Type B pancreatic cell (in vitro differentiated cells): ENCODE data around the gene HS3ST1. TPM values are rescaled to one million over a fixed set of nuclear protein-coding genes. Genes with fewer than 3 reads are reported as not detected.
A peak's percentile ranks its signal among the peaks of the same experiment; 100 is the strongest.

Source experiments
- DNase-seq: peaks from one replicate; pipeline ENCODE4 v3.0.0; 2021; ENCODE audit warnings: mixed read lengths; ENCODE audit not compliant: unreplicated experiment; ENCODE audit errors: extremely low spot score
- H3K27ac Mint-ChIP-seq: 2 replicates; pipeline ENCODE4 v1.8.0; 2021; ENCODE audit warnings: mild to moderate bottlenecking, mixed read lengths
- H3K27me3 Mint-ChIP-seq: 2 replicates; pipeline ENCODE4 v1.8.0; 2021; ENCODE audit warnings: mixed read lengths
- H3K36me3 Mint-ChIP-seq: 2 replicates; pipeline ENCODE4 v1.8.0; 2021; ENCODE audit warnings: mixed read lengths
- H3K4me1 Mint-ChIP-seq: one replicate; pipeline ENCODE4 v1.8.0; 2021; ENCODE audit warnings: mixed read lengths; ENCODE audit not compliant: unreplicated experiment
- H3K4me3 Mint-ChIP-seq: 2 replicates; pipeline ENCODE4 v1.8.0; 2021; ENCODE audit warnings: mild to moderate bottlenecking, mixed read lengths
- H3K9me3 Mint-ChIP-seq: 2 replicates; pipeline ENCODE4 v1.8.0; 2021; ENCODE audit warnings: mixed read lengths
- CTCF ChIP-seq: fragments of 200-600 bp; sonication (generic); conservative IDR thresholded peaks from 2 replicates; pipeline ENCODE4 v1.5.0; 2021; ENCODE audit warnings: antibody characterized with exemption, mild to moderate bottlenecking
- total RNA-seq: library from RNA; stranded (reverse); gene quantifications from 2 replicates; pipeline ENCODE4 v1.2.1, GENCODE V29; 2021; ENCODE audit warnings: low replicate concordance

Gene HS3ST1
- total RNA-seq, 1 donor from 2014 or later, result 2.5 TPM

- Mint-ChIP-seq H3K36me3 (no peaks in the 10 kb centered on the region), H3K4me1 (peaks cover 16% of the 10 kb centered on the region), H3K27me3 (peaks cover 33% of the 10 kb centered on the region), H3K9me3 (no peaks in the 10 kb centered on the region), H3K27ac (no peak overlapping the region), H3K4me3 (no peak overlapping the region)
- no peak for DNase-seq
- no peak for TF ChIP-seq CTCF
Measured at GRCh38 chr4:11423465-11423864, 5.2 kb downstream of the HS3ST1 start.

- peaks cover 11% of the 10 kb centered on the region for H3K4me1 Mint-ChIP-seq
Measured at GRCh38 chr4:11421116-11421515, 7.6 kb downstream of the HS3ST1 start.

GRCh38 chr4:11420327-11420726 is 8.4 kb downstream of the HS3ST1 start:
- H3K4me1 Mint-ChIP-seq, result peaks cover 11% of the 10 kb centered on the region

More at GRCh38 chr4:11421116-11421515, 7.6 kb downstream of the HS3ST1 start:
- Mint-ChIP-seq H3K9me3 (no peaks in the 10 kb centered on the region), H3K4me3 (no peak overlapping the region), H3K36me3 (no peaks in the 10 kb centered on the region), H3K27ac (no peak overlapping the region), H3K27me3 (peaks cover 14% of the 10 kb centered on the region)
- DNase-seq, result no peak
- TF ChIP-seq CTCF, result no peak

GRCh38 chr4:11418610-11419009 is 10.1 kb downstream of the HS3ST1 start:
- no peak for DNase-seq
- peaks cover 3% of the 10 kb centered on the region for H3K27me3 Mint-ChIP-seq
- H3K4me3 Mint-ChIP-seq, result no peak overlapping the region
- peaks cover 7% of the 10 kb centered on the region for H3K4me1 Mint-ChIP-seq
- TF ChIP-seq CTCF, result peak; percentile 41
- no peaks in the 10 kb centered on the region for H3K9me3 Mint-ChIP-seq
- H3K27ac Mint-ChIP-seq, result no peak overlapping the region
- peaks cover 3% of the 10 kb centered on the region for H3K36me3 Mint-ChIP-seq

More at GRCh38 chr4:11420327-11420726, 8.4 kb downstream of the HS3ST1 start:
- no peak for TF ChIP-seq CTCF
- H3K27me3 Mint-ChIP-seq, result peaks cover 6% of the 10 kb centered on the region
- no peaks in the 10 kb centered on the region for H3K36me3 Mint-ChIP-seq
- H3K9me3 Mint-ChIP-seq, result no peaks in the 10 kb centered on the region
- no peak for DNase-seq
- H3K27ac Mint-ChIP-seq, result no peak overlapping the region
- no peak overlapping the region for H3K4me3 Mint-ChIP-seq

- Mint-ChIP-seq H3K4me1 (no peaks in the 10 kb centered on the region), H3K9me3 (no peaks in the 10 kb centered on the region), H3K36me3 (peaks cover 3% of the 10 kb centered on the region), H3K4me3 (no peak overlapping the region), H3K27ac (no peak overlapping the region), H3K27me3 (peaks cover 3% of the 10 kb centered on the region)
- DNase-seq, result no peak
- TF ChIP-seq CTCF, result no peak
Measured at GRCh38 chr4:11416767-11417113, 12.0 kb downstream of the HS3ST1 start.
